ENCODE results near the gene GRK3.

GRK3 gene

GRCh38 chr22:25744694-25745093 is 180.2 kb downstream of the GRK3 start:
- Histone ChIP-seq H3K27ac (no peak overlapping the region), H4K20me1 (no peaks in the 10 kb centered on the region), H3K4me3 (no peak overlapping the region), H3K4me1 (peaks cover 15 to 52% (median 20%) of the 10 kb centered on the region in 10 experiments), H3K4me2 (no peak overlapping the region), H3K27me3 (no peaks in the 10 kb centered on the region), H3K9ac (no peak overlapping the region), H3K36me3 (no peaks in the 10 kb centered on the region), H3K9me3 (replicated peaks in 1 of 11) (peaks cover 0 to 25% (median 18%) of the 10 kb centered on the region in 11 experiments; a peak in 15 of 22 replicates)
- TF ChIP-seq Cebpa-rat (IDR thresholded peaks at IDR 0.05) = no peak

- peaks cover 0 to 17% (median 10%) of the 10 kb centered on the region in 11 experiments; a peak in 15 of 22 replicates for H3K9me3 ChIP-seq (replicated peaks in 1 of 11)
- H3K36me3 ChIP-seq = no peaks in the 10 kb centered on the region
- peaks cover 15 to 49% (median 20%) of the 10 kb centered on the region in 10 experiments for H3K4me1 ChIP-seq
- no peak overlapping the region for H3K4me3 ChIP-seq
- no peak overlapping the region for H3K27ac ChIP-seq
- H4K20me1 ChIP-seq = no peaks in the 10 kb centered on the region
- TF ChIP-seq Cebpa-rat (IDR thresholded peaks at IDR 0.05) = no peak
- no peak overlapping the region for H3K9ac ChIP-seq
- H3K27me3 ChIP-seq = no peaks in the 10 kb centered on the region
- no peak overlapping the region for H3K4me2 ChIP-seq
Measured at GRCh38 chr22:25745341-25746011, 181.0 kb downstream of the GRK3 start.

GRCh38 chr22:25746012-25746373 is 181.5 kb downstream of the GRK3 start:
- H4K20me1 ChIP-seq = no peaks in the 10 kb centered on the region
- peaks cover 16 to 49% (median 21%) of the 10 kb centered on the region in 10 experiments for H3K4me1 ChIP-seq
- H3K9ac ChIP-seq = no peak overlapping the region
- H3K27ac ChIP-seq = no peak overlapping the region
- H3K4me3 ChIP-seq = no peak overlapping the region
- H3K9me3 ChIP-seq (replicated peaks in 1 of 11) = peaks cover 0 to 12% (median 6%) of the 10 kb centered on the region in 11 experiments; a peak in 14 of 22 replicates
- H3K4me2 ChIP-seq = no peak overlapping the region
- H3K27me3 ChIP-seq = no peaks in the 10 kb centered on the region
- H3K36me3 ChIP-seq = no peaks in the 10 kb centered on the region
- TF ChIP-seq Cebpa-rat (IDR thresholded peaks at IDR 0.05) = no peak

GRCh38 chr22:25747245-25747944 is 182.9 kb downstream of the GRK3 start:
- Histone ChIP-seq H3K4me3 (no peak overlapping the region), H3K4me1 (peaks cover 12 to 39% (median 17%) of the 10 kb centered on the region in 10 experiments), H4K20me1 (no peaks in the 10 kb centered on the region), H3K9me3 (replicated peaks in 1 of 11) (no peaks in the 10 kb centered on the region; a peak in 1 of 22 replicates), H3K27me3 (no peaks in the 10 kb centered on the region), H3K36me3 (no peaks in the 10 kb centered on the region), H3K4me2 (peak overlapping the region in 3 of 11 experiments; percentile 0 to 18 (median 6); a peak in 1 of 22 replicates), H3K27ac (no peak overlapping the region), H3K9ac (no peak overlapping the region)
- TF ChIP-seq Cebpa-rat (IDR thresholded peaks at IDR 0.05) = no peak

DNA sequence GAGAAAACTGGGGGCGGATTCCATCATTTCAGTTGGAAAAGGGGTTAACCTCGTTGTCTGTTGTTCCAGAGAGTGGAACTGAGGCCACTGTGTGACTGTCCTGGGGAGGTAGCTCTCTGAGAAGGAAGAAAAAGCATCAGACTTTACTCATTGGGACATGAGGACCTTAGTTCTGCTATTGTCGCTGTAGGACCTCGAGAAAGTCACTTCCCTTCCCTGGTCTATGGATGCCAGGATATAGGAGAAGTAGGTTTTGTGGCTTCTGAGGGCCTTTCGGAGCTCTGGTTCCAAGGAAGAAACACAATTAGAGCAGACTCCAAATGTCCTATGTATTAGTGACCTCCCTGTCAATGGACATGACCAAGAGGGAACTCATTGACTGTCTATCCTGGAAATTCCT is 183.7 kb downstream of the GRK3 start:
- Histone ChIP-seq H3K9me3 (replicated peaks in 1 of 11) (peaks cover 0 to 5% (median under 1%) of the 10 kb centered on the region in 11 experiments; a peak in 8 of 22 replicates), H3K27ac (no peak overlapping the region), H3K4me2 (peak overlapping the region in 4 of 11 experiments; percentile 0 to 18 (median 4); a peak in 4 of 22 replicates), H3K4me3 (no peak overlapping the region), H3K4me1 (peaks cover 5 to 31% (median 9%) of the 10 kb centered on the region in 10 experiments; a peak in 19 of 20 replicates), H3K9ac (no peak overlapping the region), H4K20me1 (no peaks in the 10 kb centered on the region), H3K27me3 (no peaks in the 10 kb centered on the region), H3K36me3 (no peaks in the 10 kb centered on the region)
- no peak for TF ChIP-seq Cebpa-rat (IDR thresholded peaks at IDR 0.05)

DNA sequence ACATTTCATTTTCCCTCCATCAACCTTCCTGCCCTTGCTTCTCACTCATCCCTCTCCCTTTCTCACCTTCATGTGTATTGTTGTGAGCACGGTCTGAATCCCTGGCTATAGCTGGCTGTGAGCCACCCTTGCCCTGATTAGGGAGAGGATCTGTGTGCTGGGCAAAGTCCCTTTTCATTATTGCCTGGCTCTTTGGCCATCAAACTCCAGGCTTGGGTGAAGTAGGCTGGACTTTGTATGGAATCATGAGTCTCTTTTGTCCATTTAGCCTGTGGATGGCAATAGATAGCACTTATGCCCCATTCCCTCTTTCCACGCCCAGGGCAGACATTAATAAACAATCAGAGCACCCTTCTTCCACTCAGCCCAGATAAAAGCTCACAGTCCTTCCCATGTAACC is 184.2 kb downstream of the GRK3 start:
- Histone ChIP-seq H3K27ac (no peak overlapping the region), H3K4me2 (peak overlapping the region in 3 of 11 experiments; percentile 2 to 18 (median 3); a peak in 4 of 22 replicates)
- TF ChIP-seq Cebpa-rat (IDR thresholded peaks at IDR 0.05) = no peak

DNA sequence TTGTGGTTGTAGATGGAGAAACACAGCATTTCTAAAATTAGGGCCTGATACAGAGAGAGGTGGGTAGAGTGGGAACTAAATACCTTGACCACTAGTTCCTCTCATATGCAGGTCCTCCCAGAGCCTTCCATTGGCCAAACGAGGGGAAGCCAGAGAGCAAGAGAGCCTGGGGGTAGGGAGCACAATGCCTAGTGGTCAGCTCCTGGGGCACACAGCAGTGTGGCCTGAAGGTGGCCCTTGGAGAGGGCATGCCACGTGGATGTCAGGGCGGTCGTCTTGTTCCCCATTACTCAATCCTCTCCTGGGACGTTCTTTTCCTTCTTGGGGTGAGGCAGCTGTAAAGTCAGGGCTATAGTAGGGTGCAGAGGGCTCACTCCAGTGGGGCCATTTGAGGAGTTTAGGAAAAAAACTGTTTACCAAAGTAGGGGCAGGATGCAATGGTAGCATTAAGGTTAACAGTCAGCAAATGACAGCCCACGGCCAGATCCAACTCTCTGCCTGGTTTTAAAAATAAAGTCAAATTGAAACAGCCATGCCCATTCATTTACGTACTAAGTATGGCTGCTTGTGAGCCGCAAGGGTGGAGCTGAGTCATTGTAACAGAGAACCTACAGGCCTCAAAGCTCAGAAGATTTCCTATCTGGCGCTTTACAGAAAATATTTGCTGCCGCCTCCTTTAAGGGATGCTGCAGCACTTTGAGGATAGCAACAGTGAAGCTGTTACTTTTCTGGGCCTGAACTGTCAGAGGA is 185.1 kb downstream of the GRK3 start:
- no peak overlapping the region for H3K4me3 ChIP-seq
- no peak overlapping the region for H3K27ac ChIP-seq
- no peaks in the 10 kb centered on the region for H3K36me3 ChIP-seq
- H4K20me1 ChIP-seq = no peaks in the 10 kb centered on the region
- no peak for TF ChIP-seq Cebpa-rat (IDR thresholded peaks at IDR 0.05)
- H3K9ac ChIP-seq = no peak overlapping the region
- peaks cover 4 to 19% (median 11%) of the 10 kb centered on the region in 11 experiments; a peak in 19 of 22 replicates for H3K9me3 ChIP-seq (replicated peaks in 1 of 11)
- peaks cover 2 to 23% (median 6%) of the 10 kb centered on the region in 10 experiments; a peak in 19 of 20 replicates for H3K4me1 ChIP-seq
- peak overlapping the region in 5 of 11 experiments; percentile 2 to 11 (median 9); a peak in 4 of 22 replicates for H3K4me2 ChIP-seq
- no peaks in the 10 kb centered on the region for H3K27me3 ChIP-seq

More for the DNA sequence above, 184.2 kb downstream of the GRK3 start:
- Histone ChIP-seq H3K36me3 (no peaks in the 10 kb centered on the region), H3K4me1 (peaks cover 0 to 26% (median 5%) of the 10 kb centered on the region in 10 experiments; a peak in 9 of 20 replicates), H4K20me1 (no peaks in the 10 kb centered on the region), H3K4me3 (no peak overlapping the region), H3K9ac (no peak overlapping the region), H3K27me3 (no peaks in the 10 kb centered on the region), H3K9me3 (replicated peaks in 1 of 11) (peaks cover 4 to 11% (median 6%) of the 10 kb centered on the region in 11 experiments; a peak in 19 of 22 replicates)

- H3K36me3 ChIP-seq = no peaks in the 10 kb centered on the region
- H3K4me3 ChIP-seq = no peak overlapping the region
- peak overlapping the region in 2 of 11 experiments; percentile 1 to 7; a peak in 2 of 22 replicates for H3K4me2 ChIP-seq
- no peak overlapping the region for H3K27ac ChIP-seq
- H3K9ac ChIP-seq = no peak overlapping the region
- H3K4me1 ChIP-seq = peaks cover 10 to 34% (median 15%) of the 10 kb centered on the region in 10 experiments; a peak in 19 of 20 replicates
- no peaks in the 10 kb centered on the region for H3K27me3 ChIP-seq
- no peak for TF ChIP-seq Cebpa-rat (IDR thresholded peaks at IDR 0.05)
- H4K20me1 ChIP-seq = no peaks in the 10 kb centered on the region
- H3K9me3 ChIP-seq (replicated peaks in 1 of 11) = peaks cover 4 to 21% (median 11%) of the 10 kb centered on the region in 11 experiments; a peak in 19 of 22 replicates
Measured at GRCh38 chr22:25750569-25751173, 186.2 kb downstream of the GRK3 start.

Data from BLaER1 treated with 17β-estradiol and CSF1 and Interleukin-3, amounts not matched to agents 10 nM and 100 nM (cell line).